Mesothelial cell of epicardium (in vitro differentiated cells): ENCODE data around the gene SLC25A28. TPM values are rescaled to one million over a fixed set of nuclear protein-coding genes. Genes with fewer than 3 reads are reported as not detected.

Experiments
- DNase-seq, 2 experiments: peaks; one replicate each; pipeline ENCODE4 v3.0.0; 2021; ENCODE audit warnings: low spot score in 2 of 2; ENCODE audit not compliant: unreplicated experiment in 2 of 2
- H3K27ac Mint-ChIP-seq: 2 replicates; pipeline ENCODE4 v1.8.0; 2021; ENCODE audit warnings: mixed read lengths
- H3K27me3 Mint-ChIP-seq: 2 replicates; pipeline ENCODE4 v1.8.0; 2021; ENCODE audit warnings: low read depth, mixed read lengths
- H3K36me3 Mint-ChIP-seq: 2 replicates; pipeline ENCODE4 v1.8.0; 2021; ENCODE audit warnings: mixed read lengths
- H3K4me1 Mint-ChIP-seq: 2 replicates; pipeline ENCODE4 v1.8.0; 2021; ENCODE audit warnings: mixed read lengths
- H3K4me3 Mint-ChIP-seq: 2 replicates; pipeline ENCODE4 v1.8.0; 2021; ENCODE audit warnings: mild to moderate bottlenecking, moderate library complexity, mixed read lengths
- H3K9me3 Mint-ChIP-seq: 2 replicates; pipeline ENCODE4 v1.8.0; 2021; ENCODE audit warnings: mixed read lengths
- CTCF ChIP-seq: fragments of 200-600 bp; sonication (generic); IDR thresholded peaks from one replicate; pipeline ENCODE4 v1.5.0; 2021; ENCODE audit warnings: antibody characterized with exemption; ENCODE audit not compliant: unreplicated experiment
- total RNA-seq: library from RNA; stranded (reverse); gene quantifications from 3 replicates; pipeline ENCODE4 v1.2.1, GENCODE V29; 2021

SLC25A28 gene
- total RNA-seq, 1 donor from 2014 or later = 41.2 TPM

- H3K27me3 Mint-ChIP-seq = no peaks in the 10 kb centered on the region
- no peak overlapping the region for H3K4me3 Mint-ChIP-seq
- peaks cover 1% of the 10 kb centered on the region for H3K4me1 Mint-ChIP-seq
- no peak overlapping the region for H3K27ac Mint-ChIP-seq
- H3K36me3 Mint-ChIP-seq = peaks cover 1% of the 10 kb centered on the region
- H3K9me3 Mint-ChIP-seq = no peaks in the 10 kb centered on the region
- no peak for DNase-seq
- peak; percentile 87 for TF ChIP-seq CTCF
Observed at GRCh38 chr10:99612167-99612831, 7.9 kb downstream of the SLC25A28 start.

- Mint-ChIP-seq H3K27me3 (no peaks in the 10 kb centered on the region), H3K36me3 (peaks cover 1% of the 10 kb centered on the region), H3K27ac (no peak overlapping the region), H3K9me3 (no peaks in the 10 kb centered on the region), H3K4me1 (no peaks in the 10 kb centered on the region), H3K4me3 (no peak overlapping the region)
- DNase-seq = no peak
- TF ChIP-seq CTCF = no peak
Observed at GRCh38 chr10:99611326-99611725, 8.9 kb downstream of the SLC25A28 start.

GRCh38 chr10:99610221-99610620 lies 10.0 kb downstream of the SLC25A28 start:
- Mint-ChIP-seq H3K4me1 (no peaks in the 10 kb centered on the region), H3K27ac (no peak overlapping the region), H3K36me3 (peaks cover 1% of the 10 kb centered on the region), H3K9me3 (peaks cover under 1% of the 10 kb centered on the region), H3K4me3 (no peak overlapping the region), H3K27me3 (no peaks in the 10 kb centered on the region)
- no peak for TF ChIP-seq CTCF
- no peak for DNase-seq

- H3K27ac Mint-ChIP-seq = no peak overlapping the region
- peaks cover 1% of the 10 kb centered on the region for H3K36me3 Mint-ChIP-seq
- H3K27me3 Mint-ChIP-seq = no peaks in the 10 kb centered on the region
- H3K4me3 Mint-ChIP-seq = no peak overlapping the region
- no peaks in the 10 kb centered on the region for H3K4me1 Mint-ChIP-seq
- no peak for TF ChIP-seq CTCF
- peaks cover 7% of the 10 kb centered on the region for H3K9me3 Mint-ChIP-seq
- DNase-seq = no peak
Observed at GRCh38 chr10:99609186-99609585, 11.1 kb downstream of the SLC25A28 start.

- H3K27ac Mint-ChIP-seq = no peak overlapping the region
- H3K9me3 Mint-ChIP-seq = peaks cover 20% of the 10 kb centered on the region
- DNase-seq = no peak
- TF ChIP-seq CTCF = no peak
- H3K4me3 Mint-ChIP-seq = no peak overlapping the region
- H3K27me3 Mint-ChIP-seq = no peaks in the 10 kb centered on the region
- H3K36me3 Mint-ChIP-seq = peaks cover 1% of the 10 kb centered on the region
- H3K4me1 Mint-ChIP-seq = no peaks in the 10 kb centered on the region
Observed at GRCh38 chr10:99605351-99605750, 14.9 kb downstream of the SLC25A28 start.
